ENCODE measurements around the gene SLC16A2.
"Not testable (repeated sequence)": the region's sequence is repeated elsewhere in the genome, so short reads cannot be mapped to it uniquely, and the experiment has no call there.

DNA sequence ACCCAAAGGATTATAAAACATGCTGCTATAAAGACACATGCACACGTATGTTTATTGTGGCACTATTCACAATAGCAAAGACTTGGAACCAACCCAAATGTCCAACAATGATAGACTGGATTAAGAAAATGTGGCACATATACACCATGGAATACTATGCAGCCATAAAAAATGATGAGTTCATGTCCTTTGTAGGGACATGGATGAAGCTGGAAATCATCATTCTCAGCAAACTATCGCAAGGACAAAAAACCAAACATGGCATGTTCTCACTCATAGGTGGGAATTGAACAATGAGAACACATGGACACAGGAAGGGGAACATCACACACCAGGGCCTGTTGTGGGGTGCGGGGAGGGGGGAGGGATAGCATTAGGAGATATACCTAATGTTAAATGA, 32.9 kb downstream of the SLC16A2 start:
- TF ChIP-seq, protein P1, sequence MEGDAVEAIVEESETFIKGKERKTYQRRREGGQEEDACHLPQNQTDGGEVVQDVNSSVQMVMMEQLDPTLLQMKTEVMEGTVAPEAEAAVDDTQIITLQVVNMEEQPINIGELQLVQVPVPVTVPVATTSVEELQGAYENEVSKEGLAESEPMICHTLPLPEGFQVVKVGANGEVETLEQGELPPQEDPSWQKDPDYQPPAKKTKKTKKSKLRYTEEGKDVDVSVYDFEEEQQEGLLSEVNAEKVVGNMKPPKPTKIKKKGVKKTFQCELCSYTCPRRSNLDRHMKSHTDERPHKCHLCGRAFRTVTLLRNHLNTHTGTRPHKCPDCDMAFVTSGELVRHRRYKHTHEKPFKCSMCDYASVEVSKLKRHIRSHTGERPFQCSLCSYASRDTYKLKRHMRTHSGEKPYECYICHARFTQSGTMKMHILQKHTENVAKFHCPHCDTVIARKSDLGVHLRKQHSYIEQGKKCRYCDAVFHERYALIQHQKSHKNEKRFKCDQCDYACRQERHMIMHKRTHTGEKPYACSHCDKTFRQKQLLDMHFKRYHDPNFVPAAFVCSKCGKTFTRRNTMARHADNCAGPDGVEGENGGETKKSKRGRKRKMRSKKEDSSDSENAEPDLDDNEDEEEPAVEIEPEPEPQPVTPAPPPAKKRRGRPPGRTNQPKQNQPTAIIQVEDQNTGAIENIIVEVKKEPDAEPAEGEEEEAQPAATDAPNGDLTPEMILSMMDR (IDR thresholded peaks at IDR 0.05; ENCODE audit: low read depth, low read length), result not testable (repeated sequence)
- TF ChIP-seq POLR2A (IDR thresholded peaks at IDR 0.05; ENCODE audit: extremely low read depth, insufficient read length); MYC (IDR thresholded peaks at IDR 0.05; ENCODE audit: low read depth, low read length): not testable (repeated sequence)
- TF ChIP-seq, protein P2, sequence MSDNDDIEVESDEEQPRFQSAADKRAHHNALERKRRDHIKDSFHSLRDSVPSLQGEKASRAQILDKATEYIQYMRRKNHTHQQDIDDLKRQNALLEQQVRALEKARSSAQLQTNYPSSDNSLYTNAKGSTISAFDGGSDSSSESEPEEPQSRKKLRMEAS (IDR thresholded peaks at IDR 0.05; ENCODE audit: low read depth, low read length), result not testable (repeated sequence)
